Upper lobe of right lung (tissue), 1 donor: Measurements from ENCODE around the gene DAP3. TPM values are rescaled to one million over a fixed set of nuclear protein-coding genes. Genes with fewer than 3 reads are reported as not detected.

Experiments
- ATAC-seq: fragments of 200-7000 bp; cut with Tn5 transposase; one replicate; pipeline ENCODE4 v1.9.1; 2020; ENCODE audit warnings: mild to moderate bottlenecking, moderate library complexity
- DNase-seq: peaks from one replicate; pipeline ENCODE4 v3.0.0-alpha.2; 2020
- H3K27ac ChIP-seq: fragments of 200-600 bp; one replicate; pipeline ENCODE4 v1.8.0; 2022
- H3K27me3 ChIP-seq: fragments of 200-600 bp; one replicate; pipeline ENCODE4 v1.8.0; 2022; ENCODE audit warnings: mild to moderate bottlenecking
- H3K36me3 ChIP-seq: fragments of 200-600 bp; one replicate; pipeline ENCODE4 v1.8.0; 2022
- H3K4me1 ChIP-seq: fragments of 200-600 bp; one replicate; pipeline ENCODE4 v1.8.0; 2022
- H3K4me3 ChIP-seq: fragments of 200-600 bp; one replicate; pipeline ENCODE4 v1.8.0; 2022; ENCODE audit warnings: mild to moderate bottlenecking
- H3K9me3 ChIP-seq: fragments of 200-600 bp; one replicate; pipeline ENCODE4 v1.8.0; 2022
- intact Hi-C: fragments of 100-400 bp; cut with DNase I; formaldehyde crosslinking; loops from one replicate; pipeline ENCODE4 v1.11.0; 2022
- total RNA-seq: library from RNA; stranded (reverse); fragmentation: NEBNext Ultra II Directional; extraction: Animal tissue kit (Norgen Biotek cat#: 25700); gene quantifications from one replicate; pipeline ENCODE4 v1.2.1, GENCODE V29; 2021
- TF ChIP-seq, protein P1 (sequence below): fragments of 200-600 bp; IDR thresholded peaks from one replicate; pipeline ENCODE4 v1.8.0; 2022; ENCODE audit warnings: antibody characterized with exemption
- donor health status: DM: no; HTN: yes; CAD: no; lungs with severe emphysema.

DAP3 gene
- total RNA-seq, 1 donor from 2014 or later = 79.6 TPM

- no peaks in the 10 kb centered on the region for H3K9me3 ChIP-seq
- TF ChIP-seq, protein P1, sequence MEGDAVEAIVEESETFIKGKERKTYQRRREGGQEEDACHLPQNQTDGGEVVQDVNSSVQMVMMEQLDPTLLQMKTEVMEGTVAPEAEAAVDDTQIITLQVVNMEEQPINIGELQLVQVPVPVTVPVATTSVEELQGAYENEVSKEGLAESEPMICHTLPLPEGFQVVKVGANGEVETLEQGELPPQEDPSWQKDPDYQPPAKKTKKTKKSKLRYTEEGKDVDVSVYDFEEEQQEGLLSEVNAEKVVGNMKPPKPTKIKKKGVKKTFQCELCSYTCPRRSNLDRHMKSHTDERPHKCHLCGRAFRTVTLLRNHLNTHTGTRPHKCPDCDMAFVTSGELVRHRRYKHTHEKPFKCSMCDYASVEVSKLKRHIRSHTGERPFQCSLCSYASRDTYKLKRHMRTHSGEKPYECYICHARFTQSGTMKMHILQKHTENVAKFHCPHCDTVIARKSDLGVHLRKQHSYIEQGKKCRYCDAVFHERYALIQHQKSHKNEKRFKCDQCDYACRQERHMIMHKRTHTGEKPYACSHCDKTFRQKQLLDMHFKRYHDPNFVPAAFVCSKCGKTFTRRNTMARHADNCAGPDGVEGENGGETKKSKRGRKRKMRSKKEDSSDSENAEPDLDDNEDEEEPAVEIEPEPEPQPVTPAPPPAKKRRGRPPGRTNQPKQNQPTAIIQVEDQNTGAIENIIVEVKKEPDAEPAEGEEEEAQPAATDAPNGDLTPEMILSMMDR = no peak
- no peak overlapping the region for H3K4me3 ChIP-seq
- H3K36me3 ChIP-seq = no peaks in the 10 kb centered on the region
- H3K4me1 ChIP-seq = peaks cover 10% of the 10 kb centered on the region
- H3K27ac ChIP-seq = no peak overlapping the region
- intact Hi-C loops = no loop called here
- DNase-seq (no peak), ATAC-seq (no peak)
- H3K27me3 ChIP-seq = no peaks in the 10 kb centered on the region
Observed at GRCh38 chr1:155646307-155646706, 42.6 kb upstream of the DAP3 start.

GRCh38 chr1:155648207-155649147, 40.4 kb upstream of the DAP3 start:
- no peak for DNase-seq
- ATAC-seq = peak; percentile 91
- TF ChIP-seq, protein P1 = peak; percentile 46
- H3K9me3 ChIP-seq = no peaks in the 10 kb centered on the region
- no peak overlapping the region for H3K4me3 ChIP-seq
- peaks cover 10% of the 10 kb centered on the region for H3K4me1 ChIP-seq
- H3K27me3 ChIP-seq = no peaks in the 10 kb centered on the region
- H3K27ac ChIP-seq = peak overlapping the region; percentile 47
- H3K36me3 ChIP-seq = no peaks in the 10 kb centered on the region
- intact Hi-C loops = no loop called here

- peak; percentile 7 for ATAC-seq
- intact Hi-C loops = no loop called here
Observed at GRCh38 chr1:155649676-155650075, 39.2 kb upstream of the DAP3 start.

GRCh38 chr1:155650231-155650757, 38.6 kb upstream of the DAP3 start:
- intact Hi-C loops = no loop called here
- no peak for DNase-seq
- no peak overlapping the region for H3K4me3 ChIP-seq

More at GRCh38 chr1:155649676-155650075, 39.2 kb upstream of the DAP3 start:
- peaks cover 10% of the 10 kb centered on the region for H3K4me1 ChIP-seq
- no peak overlapping the region for H3K4me3 ChIP-seq
- TF ChIP-seq, protein P1 = no peak
- H3K27ac ChIP-seq = no peak overlapping the region
- H3K27me3 ChIP-seq = no peaks in the 10 kb centered on the region
- no peaks in the 10 kb centered on the region for H3K36me3 ChIP-seq
- no peak for DNase-seq
- H3K9me3 ChIP-seq = no peaks in the 10 kb centered on the region

GRCh38 chr1:155651861-155652661, 36.8 kb upstream of the DAP3 start:
- ATAC-seq (no peak), DNase-seq (no peak)
- Histone ChIP-seq H3K4me3 (no peak overlapping the region), H3K27me3 (no peaks in the 10 kb centered on the region), H3K27ac (no peak overlapping the region), H3K36me3 (no peaks in the 10 kb centered on the region), H3K9me3 (no peaks in the 10 kb centered on the region), H3K4me1 (peaks cover 10% of the 10 kb centered on the region)
- intact Hi-C loops = no loop called here
- TF ChIP-seq, protein P1 = no peak

More at GRCh38 chr1:155650231-155650757, 38.6 kb upstream of the DAP3 start:
- TF ChIP-seq, protein P1 = no peak
- Histone ChIP-seq H3K36me3 (no peaks in the 10 kb centered on the region), H3K27me3 (no peaks in the 10 kb centered on the region), H3K9me3 (no peaks in the 10 kb centered on the region), H3K4me1 (peaks cover 10% of the 10 kb centered on the region), H3K27ac (no peak overlapping the region)
- ATAC-seq = peak; percentile 42
